NCI-H446 (cell line): ENCODE measurements around the gene KIT.
"Not testable (repeated sequence)": the region's sequence is repeated elsewhere in the genome, so short reads cannot be mapped to it uniquely, and the experiment has no call there.

Source experiments
- DNase-seq, 2 experiments: peaks; one replicate each; lab custom pipeline; 2025; lab: John Stamatoyannopoulos, UW

KIT gene

GRCh38 chr4:54657551-54658251 is at the start of gene KIT:
TSS of gene KIT (plus strand) at chr4:54657957. CDS start at chr4:54658015, 58 bp downstream.
- no peak for DNase-seq

- DNase-seq, result no peak
These were observed 48.4 kb upstream of the KIT start for GRCh38 chr4:54609310-54609709.

GRCh38 chr4:54614149-54614548 is 43.6 kb upstream of the KIT start:
- DNase-seq, result no peak

GRCh38 chr4:54620773-54621172 is 37.0 kb upstream of the KIT start:
- no peak for DNase-seq

- DNase-seq, result no peak
These were observed 32.4 kb upstream of the KIT start for GRCh38 chr4:54625391-54625790.

- no peak for DNase-seq
These were observed 31.6 kb upstream of the KIT start for GRCh38 chr4:54626113-54626512.

- DNase-seq, result no peak
These were observed 25.2 kb upstream of the KIT start for GRCh38 chr4:54632537-54632936.

- not testable (repeated sequence) for DNase-seq
These were observed 24.5 kb upstream of the KIT start for GRCh38 chr4:54633102-54633740.

- DNase-seq, result no peak
These were observed 22.4 kb upstream of the KIT start for GRCh38 chr4:54635318-54635717.

GRCh38 chr4:54637325-54637724 is 20.4 kb upstream of the KIT start:
- no peak for DNase-seq

GRCh38 chr4:54641101-54641500 is 16.7 kb upstream of the KIT start:
- DNase-seq, result not testable (repeated sequence)

- DNase-seq, result no peak
These were observed 14.6 kb upstream of the KIT start for GRCh38 chr4:54643172-54643571.

GRCh38 chr4:54643958-54644751 is 13.6 kb upstream of the KIT start:
- no peak for DNase-seq

- no peak for DNase-seq
These were observed 11.9 kb upstream of the KIT start for GRCh38 chr4:54645830-54646229.

GRCh38 chr4:54647070-54647469 is 10.7 kb upstream of the KIT start:
- no peak for DNase-seq

GRCh38 chr4:54651050-54651449 is 6.7 kb upstream of the KIT start:
- no peak for DNase-seq

- no peak for DNase-seq
These were observed 3.0 kb upstream of the KIT start for GRCh38 chr4:54654753-54655152.

- no peak for DNase-seq
These were observed 589 bp upstream of the KIT start for GRCh38 chr4:54657185-54657550.

- no peak for DNase-seq
These were observed 716 bp downstream of the KIT start for GRCh38 chr4:54658252-54659093.

GRCh38 chr4:54659313-54659712 is 1.6 kb downstream of the KIT start:
- DNase-seq, result no peak

- no peak for DNase-seq
These were observed 2.2 kb downstream of the KIT start for GRCh38 chr4:54659749-54660535.
